LNCAP (cell line): ENCODE data around the gene CELA1.

Source experiments
- TF ChIP-seq, protein P1 (sequence below): fragments of 450-650 bp; IDR thresholded peaks from 2 replicates; pipeline ENCODE4 v1.5.1; 2017; ENCODE audit warnings: mild to moderate bottlenecking

CELA1 gene

DNA sequence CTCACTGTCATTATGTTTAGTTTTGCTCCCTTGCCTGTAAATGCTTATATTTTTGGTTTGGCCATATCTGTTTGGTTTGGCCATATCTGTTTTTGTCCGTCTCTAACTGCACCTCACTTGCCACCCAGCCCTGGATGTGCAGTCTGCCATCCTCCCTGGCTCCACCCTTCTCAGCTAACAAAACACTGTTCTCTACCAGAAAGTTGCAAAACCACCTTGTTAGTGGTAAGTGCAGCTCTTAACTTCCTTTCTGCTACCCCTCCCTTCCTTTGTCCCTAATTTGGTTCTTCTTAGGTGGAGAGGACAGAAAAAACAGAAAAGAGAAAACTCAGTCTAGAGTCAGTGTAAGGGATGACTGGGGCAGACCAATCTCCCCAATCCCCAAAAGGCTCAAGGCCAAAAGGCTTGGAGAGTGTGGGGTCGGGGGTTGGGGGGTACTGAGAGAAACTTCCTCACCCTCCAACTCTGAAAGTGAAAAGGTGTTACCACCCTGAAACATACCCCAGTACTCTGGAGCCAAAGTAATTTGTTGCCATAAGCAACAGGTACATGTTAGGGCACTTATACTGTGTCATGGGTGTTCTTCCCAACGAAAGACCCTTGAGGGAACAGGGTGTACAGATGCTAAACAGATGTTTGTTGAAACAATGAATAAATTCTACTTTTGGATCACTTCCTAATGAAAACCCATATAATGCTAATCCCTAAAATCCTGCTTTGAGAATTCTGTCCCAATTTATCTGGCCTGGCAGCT, 27.5 kb downstream of the CELA1 start:
- TF ChIP-seq, protein P1, sequence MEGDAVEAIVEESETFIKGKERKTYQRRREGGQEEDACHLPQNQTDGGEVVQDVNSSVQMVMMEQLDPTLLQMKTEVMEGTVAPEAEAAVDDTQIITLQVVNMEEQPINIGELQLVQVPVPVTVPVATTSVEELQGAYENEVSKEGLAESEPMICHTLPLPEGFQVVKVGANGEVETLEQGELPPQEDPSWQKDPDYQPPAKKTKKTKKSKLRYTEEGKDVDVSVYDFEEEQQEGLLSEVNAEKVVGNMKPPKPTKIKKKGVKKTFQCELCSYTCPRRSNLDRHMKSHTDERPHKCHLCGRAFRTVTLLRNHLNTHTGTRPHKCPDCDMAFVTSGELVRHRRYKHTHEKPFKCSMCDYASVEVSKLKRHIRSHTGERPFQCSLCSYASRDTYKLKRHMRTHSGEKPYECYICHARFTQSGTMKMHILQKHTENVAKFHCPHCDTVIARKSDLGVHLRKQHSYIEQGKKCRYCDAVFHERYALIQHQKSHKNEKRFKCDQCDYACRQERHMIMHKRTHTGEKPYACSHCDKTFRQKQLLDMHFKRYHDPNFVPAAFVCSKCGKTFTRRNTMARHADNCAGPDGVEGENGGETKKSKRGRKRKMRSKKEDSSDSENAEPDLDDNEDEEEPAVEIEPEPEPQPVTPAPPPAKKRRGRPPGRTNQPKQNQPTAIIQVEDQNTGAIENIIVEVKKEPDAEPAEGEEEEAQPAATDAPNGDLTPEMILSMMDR = no peak

DNA sequence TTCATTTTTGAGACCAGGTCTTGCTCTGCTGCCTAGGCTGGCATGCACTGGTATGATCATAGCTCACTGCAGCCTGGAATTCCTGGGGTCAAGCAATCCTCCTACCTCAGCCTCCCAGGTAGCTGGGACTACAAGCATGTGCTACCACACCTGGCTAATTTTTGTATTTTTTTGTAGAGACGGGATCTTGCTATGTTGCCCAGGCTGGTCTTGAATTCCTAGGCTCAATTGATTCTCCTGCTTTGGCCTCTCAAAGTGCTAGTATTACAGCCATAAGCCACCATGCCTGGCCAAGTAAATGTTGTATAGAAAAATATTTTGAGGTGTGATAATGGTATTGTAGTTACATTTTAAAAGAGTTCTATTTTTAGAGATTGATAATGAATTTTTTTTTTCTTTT, 35.1 kb downstream of the CELA1 start:
- TF ChIP-seq, protein P1 = no peak

DNA sequence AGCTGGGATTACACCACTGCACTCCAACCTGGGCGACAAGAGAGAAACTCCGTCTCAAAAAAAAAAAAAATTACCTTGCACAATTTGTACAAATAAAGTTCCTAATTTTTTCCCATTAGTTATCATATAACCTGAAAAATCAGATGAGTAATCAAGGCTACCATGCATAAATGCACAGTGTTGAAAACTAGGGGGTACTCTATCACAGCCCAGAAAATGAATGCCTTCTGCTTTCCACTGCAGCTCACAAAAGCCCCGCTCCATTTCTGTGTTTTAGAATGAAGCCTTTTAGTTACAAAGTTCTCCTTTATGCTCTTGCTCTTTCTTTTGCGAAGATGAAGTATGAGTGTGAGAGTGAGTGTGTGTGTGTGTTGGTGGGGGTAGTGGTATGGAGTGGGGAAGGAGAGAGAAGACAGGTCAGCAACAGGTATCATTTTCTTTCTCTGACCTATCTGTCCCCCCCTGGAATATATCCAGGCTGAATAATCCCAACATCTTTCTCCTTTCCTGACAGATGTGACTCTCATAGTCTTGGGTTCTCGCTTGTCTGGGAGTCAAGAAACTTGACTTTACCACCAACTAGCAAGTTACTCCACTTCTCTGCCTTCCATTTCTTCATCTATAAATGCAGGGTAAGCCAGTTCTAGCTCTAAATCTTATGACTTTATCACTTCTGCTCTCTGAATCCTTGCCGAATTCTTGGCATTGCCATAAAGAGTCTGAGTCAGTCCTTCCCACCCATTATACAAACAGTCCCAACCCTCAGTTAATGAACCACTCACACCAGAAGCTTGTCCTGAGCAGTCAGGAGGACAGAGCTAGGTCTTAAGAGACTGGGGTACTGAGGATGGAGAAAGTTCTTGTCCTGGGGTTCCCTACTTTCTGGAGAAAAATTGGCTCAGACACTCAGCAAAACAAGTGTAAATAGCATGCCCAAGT, 38.6 kb downstream of the CELA1 start:
- TF ChIP-seq, protein P1 = no peak

DNA sequence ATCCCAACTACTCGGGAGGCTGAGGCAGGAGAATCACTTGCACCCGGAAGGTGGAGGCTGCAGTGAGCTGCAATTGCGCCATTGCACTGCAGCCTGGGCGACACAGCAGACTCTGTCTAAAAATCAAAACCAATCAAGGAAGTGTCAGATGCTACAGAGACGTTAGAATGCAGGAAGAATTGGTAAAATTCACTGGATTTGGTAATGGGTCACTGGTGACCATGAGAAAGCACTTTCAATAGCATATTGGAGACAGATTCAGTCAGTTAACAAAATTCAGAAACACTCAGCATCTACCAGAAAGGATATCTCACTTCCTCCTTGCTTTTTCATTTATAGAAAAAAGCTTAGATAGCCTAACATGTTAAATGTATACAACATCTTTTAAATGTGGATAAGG, 40.0 kb downstream of the CELA1 start:
- TF ChIP-seq, protein P1 = no peak

DNA sequence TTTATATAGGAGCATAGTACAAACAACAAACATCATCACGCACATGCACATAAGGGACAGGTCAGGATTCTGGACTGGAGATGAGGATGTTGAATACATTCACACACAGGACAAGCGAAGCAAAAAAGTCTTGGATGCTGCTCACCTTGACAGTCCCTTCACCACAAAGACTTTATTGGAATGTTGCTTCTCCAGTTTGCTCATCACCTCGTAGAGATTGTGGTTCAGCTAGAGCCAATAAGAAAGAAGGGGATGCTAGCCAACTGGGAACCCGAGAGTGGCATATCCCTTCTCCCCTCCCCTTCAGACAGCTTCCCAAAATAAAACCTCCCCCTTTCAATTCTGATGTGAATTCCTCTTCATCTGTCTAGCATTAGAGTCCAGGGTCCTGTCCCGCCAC, 50.8 kb downstream of the CELA1 start:
- TF ChIP-seq, protein P1 = no peak

DNA sequence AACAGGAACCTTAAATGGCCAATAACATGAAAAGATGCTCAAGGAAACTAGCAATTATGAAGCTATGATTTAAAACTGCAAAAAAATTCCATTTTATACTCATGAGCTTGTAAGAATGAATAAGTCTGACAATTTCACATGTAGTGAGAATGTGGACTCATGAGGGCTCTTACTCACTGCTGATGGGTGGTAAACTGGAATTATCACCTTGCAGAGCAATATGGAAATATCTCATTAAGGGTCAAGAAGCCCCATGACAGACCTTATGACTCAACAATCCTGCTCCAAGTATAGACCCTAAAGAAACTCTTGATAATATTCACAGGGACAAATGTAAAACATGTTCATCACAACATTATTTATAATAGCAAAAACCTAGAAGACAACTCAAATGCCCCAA, 52.8 kb downstream of the CELA1 start:
- TF ChIP-seq, protein P1 = no peak

DNA sequence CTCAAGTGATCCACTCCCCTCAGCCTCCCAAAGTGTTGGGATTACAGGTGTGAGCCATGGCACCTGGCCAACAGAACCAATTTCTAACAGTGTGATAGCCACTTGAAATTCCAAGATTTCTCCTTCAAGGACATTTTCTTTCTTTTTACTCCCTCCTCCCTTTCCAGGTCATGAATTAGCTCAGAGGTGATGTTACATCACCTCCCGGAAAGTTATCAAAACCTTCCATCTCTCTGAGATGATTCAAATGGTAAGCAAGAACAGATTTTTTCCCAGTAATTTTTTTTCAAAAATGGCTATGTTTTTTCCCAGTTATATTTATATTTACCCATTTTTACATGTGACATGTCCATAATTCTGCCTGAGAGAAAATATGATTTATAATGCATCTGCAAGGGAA, 60.6 kb downstream of the CELA1 start:
- TF ChIP-seq, protein P1 = no peak
